Testis (tissue), 2 donors: ENCODE results near the gene CPT2.

Experiments used
- CTCF ChIP-seq, 3 experiments: fragments of 450-650 bp in 2 of 3; fragments of 200-600 bp in 1 of 3; sonication (generic) in 1 of 3; IDR thresholded peaks; one replicate each; pipeline ENCODE4 v1.5.1; 2016 to 2019; ENCODE audit warnings: antibody characterized with exemption in 3 of 3, mild to moderate bottlenecking in 2 of 3, moderate library complexity in 1 of 3
- POLR2A ChIP-seq: fragments of 450-650 bp; IDR thresholded peaks from one replicate; pipeline ENCODE4 v1.6.1; 2017; ENCODE audit warnings: antibody characterized with exemption, mild to moderate bottlenecking, moderate library complexity

GRCh38 chr1:53174971-53175913 is 21.4 kb upstream of the CPT2 start:
- TF ChIP-seq CTCF (IDR thresholded peaks at IDR 0.05): no peak
- TF ChIP-seq POLR2A: no peak
